GM21529 (cell line): ENCODE results near the gene FBXW9.
"Not testable (repeated sequence)": the region's sequence is repeated elsewhere in the genome, so short reads cannot be mapped to it uniquely, and the experiment has no call there.

Experiments
- ATAC-seq: cut with Tn5 transposase; IDR thresholded peaks from one replicate; pipeline ENCODE4 v1.9.1; 2021; ENCODE audit not compliant: unreplicated experiment

The FBXW9 gene

DNA sequence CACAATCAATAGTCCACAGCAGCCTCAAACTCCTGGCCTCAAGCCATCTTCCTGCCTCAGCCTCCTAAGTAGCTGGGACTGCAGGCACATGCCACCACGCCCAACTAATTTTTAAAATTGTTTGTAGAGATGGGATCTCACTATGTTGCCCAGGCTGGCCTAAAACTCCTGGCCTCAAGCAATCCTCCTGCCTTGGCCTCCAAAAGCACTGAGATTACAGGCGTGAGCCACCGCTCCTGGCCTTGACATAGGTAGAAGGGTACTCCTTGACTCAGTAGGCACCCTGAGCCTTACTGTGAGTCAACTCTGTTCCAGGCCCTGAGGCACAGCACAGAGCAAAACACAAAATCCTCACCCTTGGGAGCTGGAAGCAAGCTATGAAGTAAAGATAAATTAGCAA, 19.5 kb upstream of the FBXW9 start:
- no peak for ATAC-seq

DNA sequence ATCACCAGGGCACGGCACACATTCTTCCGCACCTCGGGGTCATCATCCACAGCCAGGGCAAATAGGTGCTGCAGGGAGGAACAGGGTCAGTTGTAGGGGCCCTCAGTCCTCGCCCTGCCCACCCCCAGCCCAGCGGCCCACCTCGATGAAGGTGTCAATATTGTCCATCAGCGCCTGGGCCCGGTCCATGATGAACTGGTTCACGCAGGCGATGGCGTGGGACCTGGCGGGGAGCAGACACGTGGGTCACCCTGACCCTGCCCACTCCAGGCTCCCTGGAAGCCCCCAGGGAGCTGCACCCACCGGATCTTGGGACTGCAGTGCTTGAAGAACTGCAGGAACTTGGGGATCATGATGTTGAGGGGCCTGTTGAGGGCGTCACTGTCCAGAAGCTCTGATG, 18.7 kb upstream of the FBXW9 start:
- ATAC-seq, result no peak

DNA sequence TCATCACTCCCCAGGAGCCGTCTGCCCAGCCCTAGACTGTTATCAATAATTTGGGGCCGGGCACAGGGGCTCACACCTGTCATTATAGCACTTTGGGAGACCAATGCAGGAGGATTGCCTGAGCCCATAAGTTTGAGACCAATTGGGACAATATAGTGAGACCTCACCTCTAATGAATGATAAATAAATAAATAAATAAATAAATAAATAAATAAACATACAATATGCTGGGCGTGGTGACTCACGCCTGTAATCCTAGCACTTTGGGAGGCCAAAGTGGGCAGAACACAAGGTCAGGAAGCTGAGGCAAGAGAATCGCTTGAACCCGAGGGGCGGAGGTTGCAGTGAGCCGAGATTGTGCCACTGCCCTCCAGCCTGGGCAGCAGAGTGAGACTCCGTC, 16.9 kb upstream of the FBXW9 start:
- ATAC-seq, result not testable (repeated sequence)

DNA sequence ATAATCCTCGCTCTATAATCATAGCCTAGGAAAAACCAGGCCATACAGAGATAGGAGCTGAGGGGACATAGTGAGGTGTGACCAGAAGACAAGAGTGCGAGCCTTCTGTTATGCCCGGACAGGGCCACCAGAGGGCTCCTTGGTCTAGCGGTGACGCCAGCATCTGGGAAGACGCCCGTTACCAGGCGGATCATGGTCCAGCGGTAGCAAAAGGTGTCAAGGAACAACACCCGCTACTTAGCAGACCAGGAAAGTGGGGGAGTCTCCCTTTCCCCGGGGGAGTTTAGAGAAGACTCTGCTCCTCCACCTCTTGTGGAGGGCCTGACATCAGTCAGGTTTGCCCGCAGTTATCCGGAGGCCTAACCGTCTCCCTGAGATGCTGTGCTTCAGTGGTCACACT, 15.6 kb upstream of the FBXW9 start:
- ATAC-seq, result not testable (repeated sequence)

DNA sequence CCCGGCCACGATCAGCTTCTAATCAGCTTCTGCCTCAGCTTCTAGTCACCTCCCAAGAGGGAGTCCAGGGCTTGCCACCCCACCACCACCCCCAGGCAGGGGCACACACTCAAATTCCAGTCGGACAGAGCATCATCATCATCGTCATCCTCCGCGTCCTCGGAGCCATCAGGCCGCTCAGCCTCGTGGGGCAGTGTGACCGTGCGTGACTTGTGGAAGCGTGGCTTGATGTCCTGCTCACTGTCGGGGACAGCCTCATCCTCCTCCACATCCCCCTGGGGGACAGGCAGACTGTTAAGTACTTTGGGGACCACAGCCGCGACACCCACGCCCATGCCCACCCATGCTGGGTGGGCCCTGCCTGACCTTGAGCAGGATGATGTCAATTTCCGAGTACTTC, 14.8 kb upstream of the FBXW9 start:
- no peak for ATAC-seq

DNA sequence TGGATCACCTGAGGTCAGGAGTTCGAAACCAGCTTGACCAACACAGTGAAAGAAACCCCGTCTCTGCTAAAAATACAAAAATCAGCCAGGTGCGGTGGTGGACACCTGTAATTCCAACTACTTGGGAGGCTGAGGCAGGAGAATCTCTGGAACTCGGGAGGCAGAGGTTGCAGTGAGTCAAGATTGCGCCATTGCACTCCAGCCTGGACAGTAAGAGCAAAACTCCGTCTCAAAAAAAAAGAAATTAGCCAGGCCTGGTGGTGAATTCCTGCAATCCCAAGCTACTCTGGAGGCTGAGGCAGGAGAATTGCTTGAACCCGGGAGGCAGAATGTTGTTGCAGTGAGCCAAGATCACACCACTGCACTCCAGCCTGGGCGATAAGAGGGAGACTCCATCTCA, 12.2 kb upstream of the FBXW9 start:
- no peak for ATAC-seq

DNA sequence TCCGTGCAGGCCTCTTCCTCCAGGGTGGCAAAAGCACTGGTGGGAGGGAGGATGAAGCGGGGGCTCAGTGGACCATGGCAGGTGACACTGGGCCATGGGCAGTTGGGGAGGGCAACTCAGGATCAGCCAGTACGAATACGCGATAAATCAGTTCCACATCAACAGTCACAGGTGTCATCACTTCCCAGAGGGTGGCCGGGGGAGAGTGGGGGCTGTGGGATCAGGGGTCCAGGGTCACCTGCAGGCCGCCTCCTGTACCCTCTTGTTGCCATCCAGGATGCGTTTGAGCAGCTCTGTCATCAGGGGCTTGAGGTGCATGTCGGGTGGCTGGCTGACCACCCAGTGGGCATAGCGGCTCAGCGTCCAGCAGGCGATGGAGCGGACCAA, 9.9 kb upstream of the FBXW9 start:
- ATAC-seq, result no peak

DNA sequence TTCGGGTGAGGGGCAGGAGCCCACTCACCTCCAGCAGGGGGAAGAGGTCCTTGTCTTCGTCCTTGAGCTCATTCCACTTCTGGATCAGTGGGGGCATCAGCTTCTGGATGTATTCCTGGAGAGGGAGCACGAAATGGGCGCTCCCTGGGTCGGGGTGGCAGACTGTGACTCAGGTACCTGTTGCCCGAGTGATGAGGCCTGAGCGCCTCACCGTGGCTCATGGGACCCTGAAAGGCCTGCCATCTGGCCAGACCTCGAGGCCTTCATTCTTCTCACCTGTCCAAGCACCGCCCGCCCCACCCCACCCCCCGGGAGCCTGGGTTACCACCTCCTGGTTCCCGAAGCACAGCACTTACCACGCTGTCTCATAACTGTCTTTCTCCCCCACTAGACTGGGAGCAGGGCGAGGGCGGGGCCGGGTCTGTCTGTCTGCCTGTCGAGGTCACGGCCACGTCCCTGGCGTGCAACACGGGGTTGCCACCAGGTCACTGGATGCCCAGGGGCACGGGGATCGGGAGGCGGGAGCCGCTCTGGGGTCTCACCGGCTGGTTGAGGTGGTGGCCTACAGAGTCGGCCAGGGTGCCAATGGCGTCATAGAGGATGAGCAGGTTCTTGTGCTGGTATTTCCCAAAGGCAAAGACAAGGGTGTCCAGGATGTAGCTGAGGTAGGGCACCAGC, 9.4 kb upstream of the FBXW9 start:
- ATAC-seq, result no peak

DNA sequence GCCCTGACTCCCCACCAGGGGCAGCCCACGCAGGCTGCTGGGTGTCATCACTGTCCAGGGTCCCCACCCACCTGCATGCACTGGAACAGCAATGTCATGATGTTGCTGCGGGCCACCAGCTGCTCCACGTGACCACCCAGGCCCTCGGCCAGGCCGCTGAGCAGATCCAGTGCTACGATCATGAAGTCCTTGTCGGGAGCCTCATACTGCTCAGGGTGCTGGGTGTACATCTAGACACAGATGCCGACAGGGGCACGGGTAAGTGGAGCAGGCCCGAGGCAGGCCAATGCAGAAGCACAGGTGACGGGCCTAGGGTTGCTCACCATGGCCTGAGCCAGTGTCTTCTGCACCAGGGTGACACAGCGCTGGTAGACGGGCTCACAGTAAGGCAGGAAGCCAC, 8.7 kb upstream of the FBXW9 start:
- no peak for ATAC-seq

DNA sequence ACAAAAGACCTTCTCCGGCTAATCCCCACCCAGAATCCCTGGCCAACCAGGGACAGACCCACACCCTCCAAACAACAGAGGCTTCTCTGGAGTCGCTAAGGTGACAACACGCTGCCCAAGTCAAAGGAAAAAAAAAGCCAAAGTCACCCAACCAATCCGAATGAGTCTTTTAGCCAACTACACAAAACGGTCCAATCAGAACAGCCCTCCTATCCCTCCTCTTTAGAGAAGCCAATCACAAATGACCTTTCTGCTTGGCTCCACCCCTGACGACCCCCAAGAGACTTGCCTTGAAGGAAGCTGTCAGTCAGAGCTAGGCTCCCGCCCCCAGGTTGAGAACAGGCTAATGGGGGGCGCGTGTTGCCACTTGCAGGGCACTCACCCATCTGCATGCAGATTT, 6.6 kb upstream of the FBXW9 start:
- no peak for ATAC-seq

DNA sequence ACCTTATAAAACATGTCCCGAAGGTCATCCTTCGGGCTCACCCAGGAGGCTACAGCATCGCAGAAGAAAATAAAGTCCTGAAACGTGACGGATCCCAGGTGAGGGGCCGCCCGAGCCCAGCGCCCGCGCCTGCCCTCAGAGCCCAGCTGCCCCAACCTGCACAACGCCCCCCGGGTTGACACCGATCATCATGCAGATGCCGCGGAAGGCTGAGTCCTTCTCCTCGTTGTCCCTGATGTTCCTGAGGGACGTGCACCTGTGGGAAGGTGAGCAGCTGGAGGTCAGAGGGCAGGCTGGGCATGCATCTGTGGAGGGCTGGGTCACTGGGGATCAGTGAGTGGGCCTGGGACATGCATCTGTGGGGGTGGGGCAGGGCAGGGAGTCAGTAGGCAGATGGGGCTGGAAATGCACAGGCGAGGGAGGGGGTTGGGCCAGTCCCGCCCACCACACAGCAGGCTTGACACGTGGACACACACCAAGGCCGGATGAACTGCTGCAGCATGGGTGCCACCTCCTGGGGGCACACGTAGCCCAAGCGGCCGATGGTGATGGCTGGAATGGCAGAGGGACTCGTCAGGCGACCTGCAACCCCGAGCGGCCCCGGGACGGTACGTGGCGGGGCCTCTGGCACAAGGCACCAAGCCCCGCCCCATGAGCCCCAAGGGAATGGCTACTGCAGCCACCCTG, 5.3 kb upstream of the FBXW9 start:
- no peak for ATAC-seq

DNA sequence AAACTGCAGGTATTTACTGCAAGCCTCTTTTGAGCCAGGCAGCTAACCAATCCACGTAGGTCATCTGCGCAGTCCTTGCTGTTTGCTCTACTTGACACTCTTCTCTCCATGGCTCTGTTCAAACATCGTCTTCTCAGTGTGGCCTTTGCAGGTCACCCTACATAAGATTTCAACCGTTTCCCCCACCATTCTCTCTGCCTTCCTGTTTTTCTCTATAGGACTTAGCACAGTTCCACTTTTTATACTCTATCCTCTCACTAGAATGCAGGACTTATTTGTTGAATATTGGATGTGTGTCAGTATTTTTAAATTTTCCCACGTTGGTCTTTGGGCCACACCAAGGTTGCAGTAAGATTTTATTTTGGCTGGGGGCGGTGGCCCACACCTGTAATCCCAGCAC, 1.7 kb upstream of the FBXW9 start:
- ATAC-seq, result no peak

DNA sequence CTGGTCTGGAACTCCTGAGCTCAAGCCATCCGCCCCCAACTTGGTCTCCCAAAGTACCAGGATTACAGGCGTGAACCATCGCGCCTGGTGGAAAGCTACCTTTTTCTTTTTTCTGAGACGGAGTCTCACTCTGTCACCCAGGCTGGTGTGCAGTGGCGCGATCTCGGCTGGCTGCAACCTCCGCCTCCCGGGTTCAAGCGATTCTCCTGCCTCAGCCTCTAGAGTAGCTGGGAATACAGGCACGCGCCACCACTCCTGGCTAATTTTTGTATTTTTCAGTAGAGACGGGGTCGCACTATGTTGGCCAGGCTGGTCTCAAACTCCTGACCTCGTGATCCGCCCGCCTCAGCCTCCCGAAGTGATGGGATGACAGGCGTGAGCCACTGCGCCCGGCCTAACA, 994 bp upstream of the FBXW9 start:
- ATAC-seq, result not testable (repeated sequence)

DNA sequence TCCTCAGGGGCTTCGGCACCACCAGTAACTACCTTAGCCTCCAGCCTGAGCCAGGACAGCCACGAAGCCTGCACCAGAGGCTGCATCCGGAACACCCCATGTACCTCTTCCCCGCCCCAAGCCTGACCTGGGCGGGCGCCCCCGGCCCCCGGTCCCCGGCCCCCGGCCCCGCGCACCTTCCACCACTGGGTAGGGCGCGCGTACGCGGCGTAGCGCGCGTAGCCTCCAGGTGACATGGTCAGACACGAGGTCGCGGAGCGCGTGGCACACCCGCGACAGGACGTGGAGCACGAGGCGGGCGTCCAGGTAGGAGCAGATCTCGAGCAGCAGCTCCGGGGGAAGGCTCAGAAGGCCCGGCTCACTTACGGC, 450 bp downstream of the FBXW9 start:
- peak; percentile 9 for ATAC-seq

DNA sequence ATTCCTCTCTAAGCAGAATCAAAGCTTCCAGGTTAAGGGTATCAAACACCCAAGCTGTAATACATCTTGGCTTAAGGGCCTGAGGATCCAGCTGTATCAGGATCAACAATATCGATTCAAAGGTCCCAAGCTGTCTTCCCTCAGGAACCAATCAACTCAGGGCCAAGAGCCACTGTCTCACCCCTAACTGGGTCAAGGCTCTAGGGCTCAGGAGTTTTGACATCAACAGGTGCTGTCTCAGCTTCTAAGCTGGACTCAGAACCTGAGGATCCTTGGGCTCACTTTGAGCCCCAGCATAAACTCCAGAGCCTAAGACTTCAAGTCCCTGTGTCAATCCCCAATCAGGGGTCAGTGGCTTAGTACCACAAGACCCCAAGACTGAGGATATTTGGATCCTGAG, 917 bp downstream of the FBXW9 start:
- peak; percentile 5 for ATAC-seq

DNA sequence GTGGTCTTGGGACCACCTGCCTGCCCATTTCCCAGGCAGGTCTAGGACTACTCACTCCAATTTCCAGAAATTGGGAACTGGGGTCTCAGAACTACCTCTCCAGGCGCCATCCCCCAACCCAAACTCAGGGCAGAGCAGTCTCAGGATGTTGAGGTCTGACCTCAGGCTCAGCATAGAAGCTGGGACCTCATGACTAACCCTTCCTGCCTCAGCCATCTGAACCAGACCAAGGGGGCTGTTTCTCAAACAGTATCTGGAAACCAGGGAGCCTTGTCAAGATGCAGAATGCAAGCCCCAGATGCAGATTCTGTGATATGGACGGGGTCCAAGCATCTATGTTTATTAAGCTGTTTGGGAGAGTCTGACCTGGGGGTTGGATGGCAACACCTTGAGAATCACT, 1.3 kb downstream of the FBXW9 start:
- ATAC-seq, result no peak

DNA sequence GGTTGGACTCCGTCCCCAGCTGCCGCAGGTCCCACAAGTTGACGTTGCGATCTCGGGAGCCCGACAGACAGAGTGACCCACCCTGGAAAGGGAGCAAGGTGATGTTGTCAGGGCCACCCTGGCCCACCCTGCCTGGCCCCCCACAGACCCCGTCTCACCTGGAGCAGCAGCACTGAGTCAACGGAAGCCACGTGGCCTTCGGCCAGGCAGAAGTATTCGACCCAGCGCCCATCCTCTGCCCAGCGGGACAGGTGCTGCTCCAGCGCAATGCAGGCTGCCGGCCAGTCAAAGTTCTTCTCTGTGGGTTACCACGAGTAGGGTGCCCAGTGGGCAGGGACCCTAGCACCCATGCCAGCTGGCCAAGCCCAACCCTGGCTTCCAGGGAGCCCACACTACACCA, 1.8 kb downstream of the FBXW9 start:
- ATAC-seq, result no peak

DNA sequence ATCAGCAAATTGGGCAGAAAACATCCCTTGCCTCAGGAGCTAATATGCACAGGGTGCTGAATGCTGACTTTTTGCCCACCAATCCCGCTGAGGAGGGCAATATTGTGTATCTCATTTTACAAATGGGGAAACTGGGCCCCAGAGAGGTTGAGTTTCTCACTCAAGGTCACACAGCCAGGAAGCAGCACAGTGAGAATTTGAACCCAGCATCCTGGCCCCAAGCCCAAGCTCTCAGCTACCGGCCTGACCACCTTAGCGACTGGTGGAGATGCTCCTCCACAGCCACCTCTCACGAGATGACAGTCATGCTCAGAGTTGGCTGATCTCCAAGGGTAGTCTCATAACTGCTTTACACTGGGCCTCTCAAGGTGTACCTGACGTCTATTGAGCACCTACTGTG, 3.5 kb downstream of the FBXW9 start:
- ATAC-seq, result no peak

DNA sequence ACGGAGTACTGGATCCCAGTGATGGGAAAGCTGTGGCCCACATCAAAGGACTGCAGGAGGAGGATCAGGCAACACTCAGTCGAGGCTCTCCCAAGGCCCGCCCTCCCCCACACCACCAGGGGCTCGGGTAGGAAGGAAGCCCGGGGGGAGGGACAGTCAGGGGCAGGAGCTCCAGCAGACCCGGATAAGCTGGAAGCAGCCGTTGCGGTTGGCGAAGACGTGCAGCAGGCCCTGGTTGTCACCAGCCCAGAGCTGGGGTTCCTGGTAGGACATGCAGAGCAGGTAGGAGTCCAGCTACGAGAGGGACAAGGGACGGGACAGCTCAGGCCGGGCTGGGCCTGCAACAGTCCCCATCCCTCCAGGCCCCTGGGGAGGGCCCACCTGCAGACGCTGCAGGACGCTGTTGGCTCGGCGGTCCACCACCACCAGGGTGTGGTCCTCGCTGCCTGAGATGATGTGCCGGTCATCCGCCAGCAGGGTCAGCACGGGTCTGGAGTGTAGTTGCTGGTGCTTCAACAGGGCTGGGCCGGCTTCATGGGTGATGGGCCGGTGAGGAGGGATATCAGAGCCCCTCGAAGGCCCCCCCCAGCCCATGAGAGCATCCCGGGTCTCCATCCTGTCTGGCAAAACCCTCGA, 6.7 kb downstream of the FBXW9 start:
- no peak for ATAC-seq

DNA sequence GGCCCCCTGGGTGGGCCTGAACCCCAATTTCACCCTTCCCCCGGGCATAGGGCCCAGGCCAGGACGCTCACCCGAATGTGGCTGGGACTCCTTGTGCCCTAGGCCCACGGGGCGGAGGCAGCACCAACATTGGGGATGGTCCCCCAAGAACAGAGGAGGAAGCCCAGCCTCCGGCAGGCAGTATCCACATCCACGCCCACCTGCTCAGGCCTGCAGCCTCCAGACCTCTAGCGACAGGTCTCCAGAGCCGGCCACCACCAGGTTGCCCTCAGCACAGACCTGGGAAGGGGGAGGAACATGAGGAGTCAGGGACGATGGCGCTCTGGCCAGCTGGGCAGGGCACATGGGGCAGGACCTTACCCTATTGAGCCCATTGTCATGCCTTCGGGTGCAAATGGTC, 7.4 kb downstream of the FBXW9 start:
- ATAC-seq, result no peak

DNA sequence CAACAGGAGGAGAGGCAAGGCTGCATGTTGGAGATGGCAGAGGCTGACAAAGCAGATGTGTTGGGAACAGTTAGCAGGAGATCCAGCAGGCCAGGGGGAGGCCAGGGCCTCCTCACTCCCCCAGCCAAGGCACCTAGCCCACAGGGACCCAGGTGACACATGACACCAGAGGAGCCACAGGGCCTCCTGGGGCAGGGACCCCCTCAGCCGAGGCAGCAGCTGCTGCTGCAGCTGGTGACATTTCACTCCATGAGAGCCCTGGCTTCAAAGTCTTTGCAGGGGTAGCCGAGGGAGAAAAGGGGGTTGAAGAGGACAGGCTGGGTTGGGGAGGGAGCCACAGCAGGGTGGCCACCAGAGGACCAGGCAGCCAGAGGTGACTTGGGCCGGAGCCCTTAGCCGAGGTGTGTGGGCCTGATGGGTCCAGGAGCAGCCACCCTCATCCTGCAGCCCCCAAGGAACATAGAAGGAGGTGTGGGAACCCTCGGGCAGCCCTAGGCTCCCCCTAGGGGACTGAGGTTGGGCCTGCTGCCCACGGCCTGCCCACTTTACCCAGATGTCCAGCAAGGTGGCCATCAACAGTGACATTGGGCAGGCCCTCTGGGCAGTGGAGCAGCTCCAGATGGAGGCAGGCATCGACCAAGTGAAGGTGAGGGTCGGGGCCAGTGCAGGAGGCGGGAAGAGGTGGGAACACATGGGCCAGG, 8.8 kb downstream of the FBXW9 start, which contains the start of gene GNG14:
Gene GNG14 (plus strand): TSS at position 503 of the 701 bp plus-strand sequence. CDS start 51 bp downstream, at position 554.
- ATAC-seq, result no peak

DNA sequence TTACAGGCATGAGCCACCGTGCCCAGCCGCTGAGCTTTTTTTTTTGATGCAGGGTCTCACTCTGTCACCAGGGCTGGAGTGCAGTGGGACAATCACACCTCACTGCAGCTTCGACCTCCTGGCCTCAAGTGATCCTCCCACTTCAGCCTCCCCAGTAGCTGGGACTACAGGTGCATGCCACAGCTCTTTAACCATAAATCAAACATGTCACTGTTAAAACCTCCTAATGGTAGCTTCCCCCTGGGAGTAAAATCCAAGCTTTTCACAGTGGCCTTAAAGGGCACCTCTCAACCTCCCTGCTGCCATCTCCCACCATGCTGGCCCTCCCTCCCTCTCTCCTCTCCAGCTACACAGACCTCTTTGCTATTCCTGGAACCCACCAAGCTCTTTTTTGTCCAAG, 10.6 kb downstream of the FBXW9 start:
- ATAC-seq, result no peak
